Right lobe of liver (tissue), 6 donors: ENCODE data around the gene BOLA3. TPM values are rescaled to one million over a fixed set of nuclear protein-coding genes. Genes with fewer than 3 reads are reported as not detected.
"Not testable (repeated sequence)": the region's sequence is repeated elsewhere in the genome, so short reads cannot be mapped to it uniquely, and the experiment has no call there.

ENCODE experiments used
- ATAC-seq, 4 donors: fragments of 200-7000 bp; cut with Tn5 transposase; one replicate each; pipeline ENCODE4 v1.9.1; 2020; ENCODE audit warnings: mild to moderate bottlenecking in 4 of 4, moderate library complexity in 4 of 4
- DNase-seq, 3 donors: peaks; one replicate each; pipeline ENCODE4 v3.0.0-alpha.2; 2020
- H3K27ac ChIP-seq, 3 donors: fragments of 200-600 bp; one replicate each; pipeline ENCODE4 v1.8.0; 2022
- H3K27me3 ChIP-seq, 2 donors: fragments of 200-600 bp; one replicate each; pipeline ENCODE4 v1.8.0; 2022
- H3K36me3 ChIP-seq, 4 donors: fragments of 200-600 bp; sonication (generic) in 1 of 4; one replicate each; pipeline versions ENCODE4 v1.5.1 to v1.8.0; 2017 to 2022; ENCODE audit warnings: control low read depth in 1 of 4
- H3K4me1 ChIP-seq, 4 donors: fragments of 200-600 bp; sonication (generic) in 1 of 4; one replicate each; pipeline versions ENCODE4 v1.5.1 to v1.8.0; 2017 to 2022; ENCODE audit warnings: control low read depth in 1 of 4
- H3K4me3 ChIP-seq, 3 donors: fragments of 200-600 bp; one replicate each; pipeline ENCODE4 v1.8.0; 2022
- H3K9me3 ChIP-seq, 4 donors: fragments of 200-600 bp; sonication (generic) in 1 of 4; one replicate each; pipeline versions ENCODE4 v1.5.1 to v1.8.0; 2017 to 2022; ENCODE audit warnings: control low read depth in 1 of 4
- CTCF ChIP-seq, 4 donors: fragments of 200-600 bp in 3 of 4; fragments of 450-650 bp in 1 of 4; IDR thresholded peaks; one replicate each; pipeline versions ENCODE4 v1.5.1 to v1.8.0; 2016 to 2022; ENCODE audit warnings: antibody characterized with exemption in 4 of 4, mild to moderate bottlenecking in 2 of 4
- POLR2A ChIP-seq: fragments of 450-650 bp; IDR thresholded peaks from one replicate; pipeline ENCODE4 v1.6.1; 2017; ENCODE audit warnings: antibody characterized with exemption, mild to moderate bottlenecking
- WGBS: methylation state at CpG from one replicate; pipeline ENCODE4 v1.1.6; 2018; ENCODE audit warnings: low coverage, low lambda C conversion rate; ENCODE audit not compliant: insufficient coverage; ENCODE audit errors: missing lambda C conversion rate; 5-methylcytosine and 5-hydroxymethylcytosine counted together
- intact Hi-C, 2 donors: fragments of 100-400 bp; cut with DNase I; formaldehyde crosslinking; loops; one replicate each; pipeline versions ENCODE4 v1.11.2 to v1.14.1; 2022
- total RNA-seq, 6 experiments: library from RNA; depleted of rRNA in 2 of 6; stranded (reverse); fragments of >200 nt in 2 of 6; fragmentation: NEBNext Ultra II Directional in 3 of 6; extraction: Animal tissue kit (Norgen Biotek cat#: 25700) in 3 of 6; gene quantifications; one replicate each; pipeline versions ENCODE4 v1.1.0 to v1.2.4, GENCODE V29; 2016 to 2023
- donor health status: DM: no; HTN: yes; CAD: no.
- donor health status: DM: no; HTN: no; CAD: no.
- donor health status: DM: no; HTN: no; CAD: no.
- donor health status: DM: no; HTN: yes; CAD: no.
- donor health status: DM: no; HTN: yes; CAD: no.

The BOLA3 gene
- total RNA-seq, 6 experiments from 2014 or later: 14.6 to 58.6 (median 16.0) TPM

GRCh38 chr2:74188696-74189095, 41.0 kb upstream of the BOLA3 start:
- intact Hi-C loops: no loop called here
- H3K36me3 ChIP-seq: no peaks in the 10 kb centered on the region
- TF ChIP-seq POLR2A (no peak), CTCF (IDR thresholded peaks at IDR 0.05) (no peak)

GRCh38 chr2:74188018-74188601, 40.4 kb upstream of the BOLA3 start:
- ATAC-seq: no peak
- TF ChIP-seq CTCF (IDR thresholded peaks at IDR 0.05) (no peak), POLR2A (no peak)
- no peak overlapping the region for H3K27ac ChIP-seq
- no peaks in the 10 kb centered on the region for H3K36me3 ChIP-seq
- WGBS: 39% methylated on average over 6 of the region's 6 CpGs
- intact Hi-C loops: no loop called here
- no peak overlapping the region for H3K4me3 ChIP-seq
- H3K27me3 ChIP-seq: no peaks in the 10 kb centered on the region
- H3K9me3 ChIP-seq: no peaks in the 10 kb centered on the region
- no peak for DNase-seq
- H3K4me1 ChIP-seq: no peaks in the 10 kb centered on the region

More at GRCh38 chr2:74188696-74189095, 41.0 kb upstream of the BOLA3 start:
- Histone ChIP-seq H3K27me3 (no peaks in the 10 kb centered on the region), H3K4me1 (no peaks in the 10 kb centered on the region), H3K27ac (no peak overlapping the region), H3K4me3 (no peak overlapping the region), H3K9me3 (no peaks in the 10 kb centered on the region)
- DNase-seq (no peak), ATAC-seq (no peak)
- WGBS: 100% methylated on average over 2 of the region's 3 CpGs

GRCh38 chr2:74186706-74187105, 39.0 kb upstream of the BOLA3 start:
- H3K4me3 ChIP-seq, ATAC-seq, H3K27me3 ChIP-seq, intact Hi-C loops, DNase-seq, H3K9me3 ChIP-seq, H3K27ac ChIP-seq, H3K4me1 ChIP-seq, H3K36me3 ChIP-seq: not testable (repeated sequence)
- WGBS: 90% methylated on average over 7 of the region's 15 CpGs

- intact Hi-C loops: no loop called here
- DNase-seq: peak in 1 of 3 donors; percentile 31
- Histone ChIP-seq H3K27ac (no peak overlapping the region), H3K9me3 (no peaks in the 10 kb centered on the region), H3K4me1 (no peaks in the 10 kb centered on the region), H3K27me3 (no peaks in the 10 kb centered on the region), H3K36me3 (no peaks in the 10 kb centered on the region), H3K4me3 (no peak overlapping the region)
- ATAC-seq: peak; percentile 53 to 77 (median 72)
- TF ChIP-seq POLR2A: no peak
- TF ChIP-seq CTCF (IDR thresholded peaks at IDR 0.05): no peak
- WGBS: 61% methylated on average over 9 of the region's 9 CpGs
Observed at GRCh38 chr2:74186038-74186437, 38.3 kb upstream of the BOLA3 start.

- Histone ChIP-seq H3K4me1 (peaks cover 0 to 4% (median 0%) of the 10 kb centered on the region in 4 donors), H3K27ac (no peak overlapping the region), H3K4me3 (no peak overlapping the region), H3K36me3 (no peaks in the 10 kb centered on the region), H3K27me3 (no peaks in the 10 kb centered on the region), H3K9me3 (no peaks in the 10 kb centered on the region)
- intact Hi-C loops: no loop called here
- TF ChIP-seq CTCF (IDR thresholded peaks at IDR 0.05) (no peak), POLR2A (no peak)
- DNase-seq (no peak), ATAC-seq (no peak)
- 74% methylated on average over 2 of the region's 2 CpGs for WGBS
Observed at GRCh38 chr2:74183878-74184277, 36.2 kb upstream of the BOLA3 start.
